Dermis blood vessel endothelial cell (primary cell): Measurements from ENCODE around the gene CSNK1D. TPM values are rescaled to one million over a fixed set of nuclear protein-coding genes. Genes with fewer than 3 reads are reported as not detected.

ENCODE experiments used
- DNase-seq: peaks from one replicate; pipeline ENCODE4 v3.0.0; 2010
- total RNA-seq: library from RNA; depleted of rRNA; stranded (reverse); fragments of >200 nt; gene quantifications from 2 replicates; pipeline ENCODE4 v1.2.3, GENCODE V29; 2014

CSNK1D gene
- 39.3 and 69.2 TPM in 2 replicates for total RNA-seq

- peak; percentile 90 for DNase-seq
These were observed at the start of gene CSNK1D for GRCh38 chr17:82273327-82274133. Gene CSNK1D, minus strand, starts transcription at chr17:82273700. Its CDS starts 319 bp downstream, at chr17:82273381.

- no peak for DNase-seq
These were observed 49.3 kb upstream of the CSNK1D start for GRCh38 chr17:82322526-82323453.

- no peak for DNase-seq
These were observed 48.5 kb upstream of the CSNK1D start for GRCh38 chr17:82321947-82322466.

- peak; percentile 54 for DNase-seq
These were observed 47.7 kb upstream of the CSNK1D start for GRCh38 chr17:82320956-82321927.

- DNase-seq, result no peak
These were observed 46.8 kb upstream of the CSNK1D start for GRCh38 chr17:82320140-82320840.

- DNase-seq, result no peak
These were observed 46.1 kb upstream of the CSNK1D start for GRCh38 chr17:82319619-82320062.

- DNase-seq, result no peak
These were observed 45.5 kb upstream of the CSNK1D start for GRCh38 chr17:82318772-82319606.

GRCh38 chr17:82318169-82318498, 44.6 kb upstream of the CSNK1D start:
- no peak for DNase-seq

- DNase-seq, result no peak
These were observed 44.1 kb upstream of the CSNK1D start, which contains the start of gene CD7 for GRCh38 chr17:82317394-82318168. Gene CD7, minus strand, starts transcription at chr17:82317608. Its CDS starts 113 bp downstream, at chr17:82317495.

GRCh38 chr17:82316651-82317393, 43.3 kb upstream of the CSNK1D start:
- DNase-seq, result no peak

GRCh38 chr17:82315703-82316358, 42.3 kb upstream of the CSNK1D start:
- no peak for DNase-seq

GRCh38 chr17:82314727-82315605, 41.5 kb upstream of the CSNK1D start:
- DNase-seq, result no peak

GRCh38 chr17:82314012-82314726, 40.7 kb upstream of the CSNK1D start:
- DNase-seq, result no peak

- no peak for DNase-seq
These were observed 39.9 kb upstream of the CSNK1D start for GRCh38 chr17:82313195-82314011.

- no peak for DNase-seq
These were observed 38.5 kb upstream of the CSNK1D start for GRCh38 chr17:82311971-82312370.

- no peak for DNase-seq
These were observed 37.4 kb upstream of the CSNK1D start for GRCh38 chr17:82310877-82311276.
